ENCODE data around the gene EMC8.
A peak's percentile ranks its signal among the peaks of the same experiment; 100 is the strongest.

The EMC8 gene

DNA sequence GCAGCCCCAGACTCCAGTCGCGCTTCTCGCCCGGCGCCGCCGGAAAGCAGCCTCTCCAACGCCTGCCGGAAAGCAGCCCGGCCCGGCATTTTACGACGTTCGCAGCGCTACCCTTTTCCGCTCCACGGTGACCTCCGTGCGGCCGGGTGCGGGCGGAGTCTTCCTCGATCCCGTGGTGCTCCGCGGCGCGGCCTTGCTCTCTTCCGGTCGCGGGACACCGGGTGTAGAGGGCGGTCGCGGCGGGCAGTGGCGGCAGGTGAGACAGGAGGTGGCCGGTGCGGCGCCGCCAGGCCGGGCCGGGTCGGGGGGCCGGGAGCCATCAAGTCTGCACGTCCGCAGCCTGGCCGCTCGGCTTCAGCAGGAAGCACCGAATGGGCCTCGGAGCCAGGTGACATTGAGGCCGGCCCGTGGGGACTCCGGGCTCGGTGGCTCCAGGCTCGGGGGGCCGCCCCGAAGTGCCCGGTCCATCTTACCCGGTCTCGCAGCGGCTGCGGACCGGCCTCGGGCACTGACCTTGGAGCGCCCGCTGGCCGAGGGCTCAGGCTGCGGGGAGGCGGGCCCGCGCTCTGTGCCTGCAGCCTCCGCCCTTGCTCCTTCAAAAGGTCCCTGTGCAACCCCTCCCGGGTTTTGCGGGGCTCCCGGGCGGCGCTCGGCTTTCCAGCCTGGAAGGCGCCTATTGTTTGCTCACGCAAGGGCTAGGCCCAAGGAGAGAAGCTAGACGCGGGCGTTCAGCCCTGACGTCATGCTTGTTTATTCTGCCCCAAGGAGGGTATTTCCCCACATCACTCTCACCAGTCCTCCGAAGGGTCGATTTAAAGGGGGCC lies at the start of gene EMC8, which contains the start of gene COX4I1:
Gene EMC8, minus strand, starts transcription at position 48 of the 824 bp plus-strand sequence. CDS start 249 bp downstream, outside the sequence.
Gene COX4I1, plus strand, starts transcription at position 199 of the 824 bp plus-strand sequence. CDS start 1,511 bp downstream, outside the sequence.
- Histone ChIP-seq H3K36me3 (ENCODE audit: low read length) (no peaks in the 10 kb centered on the region), H3K9me2 (replicated peaks; ENCODE audit: insufficient read depth, low read length) (no peaks in the 10 kb centered on the region), H2AFZ (ENCODE audit: low read depth, low read length, severe bottlenecking) (peak within 1 kb of the TSS; percentile 87), H3K9ac (ENCODE audit: low read length) (peak within 1 kb of the TSS; percentile 96), H3K4me3 (ENCODE audit: insufficient read depth, low read length, poor library complexity, severe bottlenecking) (peak within 1 kb of the TSS; percentile 94), H3K79me2 (ENCODE audit: insufficient read depth, low read length) (peaks cover 77% of the 10 kb centered on the region), H3K9me3 (ENCODE audit: insufficient read depth, low read length) (no peaks in the 10 kb centered on the region), H3K27ac (ENCODE audit: low read depth, low read length) (peak within 1 kb of the TSS; percentile 53), H3F3A (ENCODE audit: insufficient read depth) (no peaks in the 10 kb centered on the region), H3K27me3 (ENCODE audit: low read length) (no peaks in the 10 kb centered on the region), H4K20me1 (ENCODE audit: low read depth, low read length) (no peaks in the 10 kb centered on the region), H3K4me2 (ENCODE audit: low read depth, low read length, poor library complexity, severe bottlenecking) (peak within 1 kb of the TSS; percentile 93)
- TF ChIP-seq, protein P1, sequence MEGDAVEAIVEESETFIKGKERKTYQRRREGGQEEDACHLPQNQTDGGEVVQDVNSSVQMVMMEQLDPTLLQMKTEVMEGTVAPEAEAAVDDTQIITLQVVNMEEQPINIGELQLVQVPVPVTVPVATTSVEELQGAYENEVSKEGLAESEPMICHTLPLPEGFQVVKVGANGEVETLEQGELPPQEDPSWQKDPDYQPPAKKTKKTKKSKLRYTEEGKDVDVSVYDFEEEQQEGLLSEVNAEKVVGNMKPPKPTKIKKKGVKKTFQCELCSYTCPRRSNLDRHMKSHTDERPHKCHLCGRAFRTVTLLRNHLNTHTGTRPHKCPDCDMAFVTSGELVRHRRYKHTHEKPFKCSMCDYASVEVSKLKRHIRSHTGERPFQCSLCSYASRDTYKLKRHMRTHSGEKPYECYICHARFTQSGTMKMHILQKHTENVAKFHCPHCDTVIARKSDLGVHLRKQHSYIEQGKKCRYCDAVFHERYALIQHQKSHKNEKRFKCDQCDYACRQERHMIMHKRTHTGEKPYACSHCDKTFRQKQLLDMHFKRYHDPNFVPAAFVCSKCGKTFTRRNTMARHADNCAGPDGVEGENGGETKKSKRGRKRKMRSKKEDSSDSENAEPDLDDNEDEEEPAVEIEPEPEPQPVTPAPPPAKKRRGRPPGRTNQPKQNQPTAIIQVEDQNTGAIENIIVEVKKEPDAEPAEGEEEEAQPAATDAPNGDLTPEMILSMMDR (IDR thresholded peaks at IDR 0.05; ENCODE audit: insufficient read depth, low read length, poor library complexity, severe bottlenecking): no peak
- no peak for TF ChIP-seq EZH2phosphoT487 (conservative IDR thresholded peaks at IDR 0.05; ENCODE audit: low read length)

DNA sequence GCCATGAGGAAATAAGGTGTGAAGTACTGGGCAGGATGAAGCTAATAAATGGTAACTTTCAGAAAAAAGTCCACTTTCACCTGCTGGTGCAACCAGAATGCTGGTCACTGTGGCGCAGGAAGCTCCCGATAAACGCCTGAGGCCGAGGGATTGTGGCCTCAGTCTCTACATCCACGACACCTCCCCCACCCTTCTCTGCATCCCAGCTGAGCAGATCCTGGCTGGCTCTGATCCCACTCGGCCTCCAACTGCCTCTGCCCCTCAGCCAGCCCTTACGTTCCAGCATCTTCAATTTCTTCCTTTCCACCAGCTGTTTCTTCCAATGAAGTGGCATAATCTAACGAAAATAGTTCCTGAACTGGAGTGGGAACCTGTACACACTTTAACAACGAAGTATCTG lies 49.6 kb upstream of the EMC8 start:
- H3F3A ChIP-seq (ENCODE audit: insufficient read depth): no peaks in the 10 kb centered on the region
- no peaks in the 10 kb centered on the region for H3K79me2 ChIP-seq (ENCODE audit: insufficient read depth, low read length)
- no peaks in the 10 kb centered on the region for H3K9me3 ChIP-seq (ENCODE audit: insufficient read depth, low read length)
- H3K4me3 ChIP-seq (ENCODE audit: insufficient read depth, low read length, poor library complexity, severe bottlenecking): no peak overlapping the region
- H3K9me2 ChIP-seq (replicated peaks; ENCODE audit: insufficient read depth, low read length): no peaks in the 10 kb centered on the region
- H3K36me3 ChIP-seq (ENCODE audit: low read length): no peaks in the 10 kb centered on the region
- no peak for TF ChIP-seq EZH2phosphoT487 (conservative IDR thresholded peaks at IDR 0.05; ENCODE audit: low read length)
- TF ChIP-seq, protein P1 (IDR thresholded peaks at IDR 0.05; ENCODE audit: insufficient read depth, low read length, poor library complexity, severe bottlenecking): no peak
- H4K20me1 ChIP-seq (ENCODE audit: low read depth, low read length): no peaks in the 10 kb centered on the region
- no peak overlapping the region for H3K27ac ChIP-seq (ENCODE audit: low read depth, low read length)
- H3K9ac ChIP-seq (ENCODE audit: low read length): no peak overlapping the region
- H3K27me3 ChIP-seq (ENCODE audit: low read length): no peaks in the 10 kb centered on the region
- H2AFZ ChIP-seq (ENCODE audit: low read depth, low read length, severe bottlenecking): no peak overlapping the region
- no peak overlapping the region for H3K4me2 ChIP-seq (ENCODE audit: low read depth, low read length, poor library complexity, severe bottlenecking)

DNA sequence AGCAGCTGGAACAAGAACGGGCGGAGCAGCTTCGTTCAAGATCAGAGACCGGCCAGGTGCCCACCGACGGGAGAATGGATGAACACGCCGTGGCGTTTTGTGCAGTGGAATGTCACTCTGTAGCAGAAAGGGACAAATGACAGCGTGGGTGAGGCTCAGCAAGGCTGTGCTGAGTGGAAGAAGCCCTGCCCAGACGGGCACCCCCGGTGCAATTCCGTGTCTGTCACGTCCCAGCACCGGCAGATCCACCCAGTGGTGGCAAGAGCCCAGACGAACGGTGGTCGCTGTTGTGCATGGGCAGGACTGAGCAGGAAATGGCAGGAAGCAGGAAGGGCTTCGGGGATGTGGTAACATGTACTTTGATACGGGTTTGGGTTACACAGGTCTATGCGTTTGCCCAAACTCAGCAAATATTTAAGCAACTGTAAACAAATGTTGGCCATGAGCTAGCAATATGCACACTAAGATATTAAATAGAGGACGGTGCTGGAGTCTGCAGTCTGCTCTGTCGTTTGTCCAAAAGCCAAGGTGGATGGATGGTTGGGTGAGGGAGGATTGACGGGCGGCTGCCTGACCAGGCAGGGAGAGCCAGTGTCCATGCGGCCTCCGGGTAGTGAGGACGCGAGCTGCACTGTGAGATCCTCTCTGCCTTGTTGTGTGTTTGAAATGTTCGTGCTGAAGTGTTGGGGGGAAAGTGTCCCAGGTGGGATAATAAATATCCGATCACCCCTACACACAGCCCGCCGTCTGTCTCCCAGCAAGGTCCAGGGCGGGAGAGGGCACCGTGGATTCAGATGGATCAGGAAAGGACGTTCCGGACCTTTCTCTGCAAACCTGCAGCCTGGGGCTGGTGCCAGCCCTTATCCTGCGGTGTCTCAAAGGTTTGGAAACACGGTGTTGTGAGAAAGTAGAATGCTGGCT lies 48.6 kb upstream of the EMC8 start:
- Histone ChIP-seq H3K9me2 (replicated peaks; ENCODE audit: insufficient read depth, low read length) (no peaks in the 10 kb centered on the region), H3K27me3 (ENCODE audit: low read length) (no peaks in the 10 kb centered on the region), H3K4me3 (ENCODE audit: insufficient read depth, low read length, poor library complexity, severe bottlenecking) (no peak overlapping the region), H3K27ac (ENCODE audit: low read depth, low read length) (no peak overlapping the region), H2AFZ (ENCODE audit: low read depth, low read length, severe bottlenecking) (no peak overlapping the region), H3K9ac (ENCODE audit: low read length) (no peak overlapping the region), H3K79me2 (ENCODE audit: insufficient read depth, low read length) (no peaks in the 10 kb centered on the region), H3F3A (ENCODE audit: insufficient read depth) (no peaks in the 10 kb centered on the region), H3K36me3 (ENCODE audit: low read length) (no peaks in the 10 kb centered on the region), H4K20me1 (ENCODE audit: low read depth, low read length) (no peaks in the 10 kb centered on the region), H3K9me3 (ENCODE audit: insufficient read depth, low read length) (no peaks in the 10 kb centered on the region), H3K4me2 (ENCODE audit: low read depth, low read length, poor library complexity, severe bottlenecking) (no peak overlapping the region)
- TF ChIP-seq, protein P1 (IDR thresholded peaks at IDR 0.05; ENCODE audit: insufficient read depth, low read length, poor library complexity, severe bottlenecking): no peak
- TF ChIP-seq EZH2phosphoT487 (conservative IDR thresholded peaks at IDR 0.05; ENCODE audit: low read length): no peak
